Measurements from ENCODE around the gene CHRM5. TPM values are rescaled to one million over a fixed set of nuclear protein-coding genes. Genes with fewer than 3 reads are reported as not detected.
"Not testable (repeated sequence)": the region's sequence is repeated elsewhere in the genome, so short reads cannot be mapped to it uniquely, and the experiment has no call there.

CHRM5 gene
- total RNA-seq, 1 donor, result under 0.01 TPM

GRCh38 chr15:33982516-33982915, 14.2 kb downstream of the CHRM5 start:
- no peak for DNase-seq (ENCODE audit: low read depth)
- TF ChIP-seq CTCF (IDR thresholded peaks at IDR 0.05; ENCODE audit: insufficient read depth, low read depth, low read length), result no peak
- no peak overlapping the region for H3K4me3 ChIP-seq (ENCODE audit: low read depth, low read length)

- H3K4me3 ChIP-seq (ENCODE audit: low read depth, low read length), result no peak overlapping the region
- peak; percentile 67 for DNase-seq (ENCODE audit: low read depth)
- TF ChIP-seq CTCF (IDR thresholded peaks at IDR 0.05; ENCODE audit: insufficient read depth, low read depth, low read length), result no peak
Observed at GRCh38 chr15:33985287-33985686, 17.0 kb downstream of the CHRM5 start.

- no peak for DNase-seq (ENCODE audit: low read depth)
- no peak for TF ChIP-seq CTCF (IDR thresholded peaks at IDR 0.05; ENCODE audit: insufficient read depth, low read depth, low read length)
- no peak overlapping the region for H3K4me3 ChIP-seq (ENCODE audit: low read depth, low read length)
Observed at GRCh38 chr15:33985751-33986150, 17.5 kb downstream of the CHRM5 start.

- no peak overlapping the region for H3K4me3 ChIP-seq (ENCODE audit: low read depth, low read length)
- TF ChIP-seq CTCF (IDR thresholded peaks at IDR 0.05; ENCODE audit: insufficient read depth, low read depth, low read length), result no peak
- no peak for DNase-seq (ENCODE audit: low read depth)
Observed at GRCh38 chr15:33987444-33987843, 19.1 kb downstream of the CHRM5 start.

GRCh38 chr15:33988384-33988783, 20.1 kb downstream of the CHRM5 start:
- DNase-seq (ENCODE audit: low read depth), result no peak
- TF ChIP-seq CTCF (IDR thresholded peaks at IDR 0.05; ENCODE audit: insufficient read depth, low read depth, low read length), result no peak
- no peak overlapping the region for H3K4me3 ChIP-seq (ENCODE audit: low read depth, low read length)

- peak; percentile 69 for TF ChIP-seq CTCF (IDR thresholded peaks at IDR 0.05; ENCODE audit: insufficient read depth, low read depth, low read length)
Observed at GRCh38 chr15:33994005-33994615, 25.8 kb downstream of the CHRM5 start.

GRCh38 chr15:33995666-33996065, 27.4 kb downstream of the CHRM5 start:
- not testable (repeated sequence) for H3K4me3 ChIP-seq (ENCODE audit: low read depth, low read length); DNase-seq (ENCODE audit: low read depth)

More at GRCh38 chr15:33994005-33994615, 25.8 kb downstream of the CHRM5 start:
- no peak overlapping the region for H3K4me3 ChIP-seq (ENCODE audit: low read depth, low read length)
- DNase-seq (ENCODE audit: low read depth), result peak; percentile 43
